B cell (primary cell): Measurements from ENCODE around the gene ABHD13.

Experiments used
- CTCF ChIP-seq: fragments of 200-600 bp; IDR thresholded peaks from one replicate; pipeline ENCODE4 v1.8.0; 2022; ENCODE audit warnings: antibody characterized with exemption, mild to moderate bottlenecking
- EZH2 ChIP-seq: IDR thresholded peaks from 2 replicates; pipeline ENCODE4 v1.6.1; 2012; ENCODE audit warnings: borderline replicate concordance, low read depth, mild to moderate bottlenecking, moderate library complexity, low read length; ENCODE audit not compliant: insufficient read depth, poor library complexity, severe bottlenecking

DNA sequence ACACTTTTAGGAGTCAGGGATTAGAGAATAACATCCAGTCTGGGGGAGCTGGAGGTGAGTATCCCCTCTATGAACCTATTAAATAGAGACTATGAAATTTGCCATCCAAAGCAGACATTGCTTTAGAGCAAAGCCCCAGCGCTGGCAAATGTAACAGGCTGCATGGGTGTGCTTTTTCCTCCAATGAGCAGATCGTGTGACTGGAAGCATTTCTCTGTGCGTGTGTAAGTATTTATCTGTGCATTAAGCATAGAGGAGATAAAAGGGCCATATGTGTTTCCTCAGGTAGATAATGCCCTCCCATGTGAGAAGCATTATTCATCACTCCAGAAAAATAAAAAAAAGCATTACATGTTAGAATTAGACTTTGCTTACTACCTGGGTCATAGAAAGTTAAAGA, 52.2 kb downstream of the ABHD13 start:
- TF ChIP-seq CTCF: no peak
- TF ChIP-seq EZH2: no peak
